A549 (cell line): Measurements from ENCODE around the gene HS6ST1. TPM values are rescaled to one million over a fixed set of nuclear protein-coding genes. Genes with fewer than 3 reads are reported as not detected.
A peak's percentile ranks its signal among the peaks of the same experiment; 100 is the strongest.

Experiments
- ATAC-seq, 2 experiments: fragments of 200-7000 bp in 1 of 2; fragments of >200 bp in 1 of 2; cut with Nextera tagmentation in 1 of 2; cut with Tn5 transposase in 1 of 2; 3 replicates each; pipeline versions ENCODE4 v1.8.0 to v1.9.1; 2018 to 2020; ENCODE audit warnings: mild to moderate bottlenecking in 1 of 2, moderate library complexity in 1 of 2
- CTCF ChIA-PET: fragments of 300-600 bp; sonication (Branson Sonifier 250); formaldehyde crosslinking; extraction: SDS; loops from one replicate; lab custom pipeline; 2021; ENCODE audit warnings: antibody characterized with exemption, inconsistent platforms; lab: Yijun Ruan, JAX
- POLR2A ChIA-PET: fragments of 350-600 bp; formaldehyde crosslinking; extraction: SDS; loops from one replicate; lab custom pipeline; 2021; ENCODE audit warnings: antibody characterized with exemption, inconsistent platforms; lab: Yijun Ruan, JAX
- DNase-seq, 2 experiments: peaks; one replicate each; pipeline versions ENCODE4 v3.0.0 to v3.0.0-alpha.2; 2011 to 2016; ENCODE audit warnings: low read depth in 1 of 2, low spot score in 1 of 2
- FAIRE-seq: peaks from 2 replicates; lab custom pipeline; 2011; peaks lifted over from hg19 to GRCh38; lab: Jason Lieb, UNC
- H3K27ac ChIP-seq, 2 experiments: fragments of >200 bp; sonication (Bioruptor Twin); formaldehyde crosslinking; 3 replicates each; pipeline ENCODE4 v1.5.1; 2016 to 2017
- H3K4me1 ChIP-seq: fragments of >200 bp; sonication (Bioruptor Twin); formaldehyde crosslinking; 3 replicates; pipeline ENCODE4 v1.6.1; 2016
- H3K4me2 ChIP-seq: fragments of >200 bp; sonication (Bioruptor Twin); formaldehyde crosslinking; 3 replicates; pipeline ENCODE4 v1.6.1; 2016
- H3K4me3 ChIP-seq: fragments of >200 bp; sonication (Bioruptor Twin); formaldehyde crosslinking; 3 replicates; pipeline ENCODE4 v1.5.1; 2016
- H3K9me3 ChIP-seq: fragments of >200 bp; sonication (Bioruptor Twin); formaldehyde crosslinking; 3 replicates; pipeline ENCODE4 v1.6.1; 2016
- ATOH8 ChIP-seq: fragments of 250-450 bp; sonication (Bioruptor Pico); IDR thresholded peaks from 2 replicates; pipeline ENCODE4 v1.5.0; 2020; ENCODE audit warnings: low read depth, mild to moderate bottlenecking, moderate library complexity
- BCL3 ChIP-seq: fragments of >200 bp; sonication (Bioruptor Twin); formaldehyde crosslinking; IDR thresholded peaks from 3 replicates; pipeline ENCODE4 v1.6.1; 2016
- CEBPB ChIP-seq, 2 experiments: fragments of >200 bp in 1 of 2; sonication (Bioruptor Twin) in 1 of 2; formaldehyde crosslinking in 1 of 2; IDR thresholded peaks; 2 replicates each; pipeline ENCODE4 v1.6.1; 2012 to 2016
- CHD2 ChIP-seq: fragments of 150-350 bp; IDR thresholded peaks from 2 replicates; pipeline ENCODE4 v1.6.1; 2014; ENCODE audit warnings: low read length; ENCODE audit not compliant: partially characterized antibody
- E2F6 ChIP-seq: IDR thresholded peaks from 2 replicates; pipeline ENCODE4 v1.6.1; 2012; ENCODE audit warnings: low read depth, borderline replicate concordance
- FOSL2 ChIP-seq, 2 experiments: fragments of 450-650 bp in 1 of 2; fragments of >200 bp in 1 of 2; sonication (Bioruptor Twin) in 1 of 2; formaldehyde crosslinking; IDR thresholded peaks; 2 replicates each; pipeline versions ENCODE4 v1.5.0 to v1.6.1; 2016 to 2020; ENCODE audit warnings: mild to moderate bottlenecking in 1 of 2, moderate library complexity in 1 of 2
- FOXS1 ChIP-seq: fragments of 250-450 bp; sonication (Bioruptor Pico); IDR thresholded peaks from 2 replicates; pipeline ENCODE4 v1.5.0; 2020; ENCODE audit warnings: mild to moderate bottlenecking, moderate library complexity
- HDAC2 ChIP-seq: fragments of 200-600 bp; sonication (generic); IDR thresholded peaks from 2 replicates; pipeline ENCODE4 v1.6.1; 2016
- HOXB13 ChIP-seq: fragments of 250-450 bp; sonication (Bioruptor Pico); IDR thresholded peaks from 2 replicates; pipeline ENCODE4 v1.5.0; 2020; ENCODE audit warnings: low read depth, mild to moderate bottlenecking, moderate library complexity
- HOXB5 ChIP-seq: fragments of 250-450 bp; sonication (Bioruptor Pico); IDR thresholded peaks from 2 replicates; pipeline ENCODE4 v1.5.0; 2020; ENCODE audit warnings: mild to moderate bottlenecking, moderate library complexity
- JUN ChIP-seq, 2 experiments: fragments of >200 bp; sonication (Bioruptor Twin); formaldehyde crosslinking; IDR thresholded peaks; 2 replicates in 1 of 2; 3 replicates in 1 of 2; pipeline ENCODE4 v1.6.1; 2016 to 2017
- KDM5A ChIP-seq: fragments of 200-600 bp; sonication (generic); IDR thresholded peaks from 2 replicates; pipeline ENCODE4 v1.6.1; 2016; ENCODE audit warnings: antibody characterized with exemption, mild to moderate bottlenecking
- MAFK ChIP-seq: fragments of 450-650 bp; IDR thresholded peaks from 2 replicates; pipeline ENCODE4 v1.6.1; 2014; ENCODE audit not compliant: partially characterized antibody
- MAX ChIP-seq: IDR thresholded peaks from 2 replicates; pipeline ENCODE4 v1.6.1; 2012
- NPAS2 ChIP-seq: fragments of 250-450 bp; sonication (Bioruptor Pico); IDR thresholded peaks from 2 replicates; pipeline ENCODE4 v1.8.0; 2022; ENCODE audit warnings: mild to moderate bottlenecking, moderate library complexity, borderline replicate concordance
- PBX3 ChIP-seq: IDR thresholded peaks from 2 replicates; pipeline ENCODE4 v1.6.1; 2012
- POLR2A ChIP-seq: IDR thresholded peaks from 2 replicates; pipeline ENCODE4 v1.6.1; 2012; ENCODE audit warnings: mild to moderate bottlenecking, low read length
- RAD21 ChIP-seq, 2 experiments: fragments of >200 bp in 1 of 2; sonication (Bioruptor Twin) in 1 of 2; formaldehyde crosslinking in 1 of 2; IDR thresholded peaks in 1 of 2; conservative IDR thresholded peaks in 1 of 2; 2 replicates in 1 of 2; 3 replicates in 1 of 2; pipeline ENCODE4 v1.6.1; 2012 to 2018; ENCODE audit warnings: inconsistent platforms in 1 of 2
- SREBF2 ChIP-seq: fragments of 450-650 bp; IDR thresholded peaks from 2 replicates; pipeline ENCODE4 v1.6.1; 2014; ENCODE audit warnings: mild to moderate bottlenecking, moderate library complexity
- ZC3H11A ChIP-seq: fragments of 450-650 bp; IDR thresholded peaks from 2 replicates; pipeline ENCODE4 v1.6.1; 2014; ENCODE audit warnings: antibody characterized with exemption, mild to moderate bottlenecking
- ZNF302 ChIP-seq: fragments of 250-450 bp; sonication (Bioruptor Pico); IDR thresholded peaks from 2 replicates; pipeline ENCODE4 v1.9.0; 2021; ENCODE audit warnings: inconsistent platforms, mild to moderate bottlenecking, moderate library complexity
- WGBS: methylation state at CpG from one replicate; pipeline ENCODE4 v1.1.6; 2017; ENCODE audit errors: missing lambda C conversion rate; 5-methylcytosine and 5-hydroxymethylcytosine counted together
- polyA plus RNA-seq, 4 experiments: library from polyadenylated mRNA; depleted of rRNA in 3 of 4; stranded (reverse); fragments of >200 nt; fragmentation: RNase III in 1 of 4; extraction: RNeasy Plus Mini Kit Qiagen cat#74134 plus additional on column Dnase treatment in 1 of 4; gene quantifications; 2 replicates in 3 of 4; 3 replicates in 1 of 4; pipeline ENCODE4 v1.2.3, GENCODE V29; 2011 to 2017

The HS6ST1 gene
- polyA plus RNA-seq, 2 of the 4 experiments (the other 2 are of a cell fraction) = 3.8 to 11.6 TPM

- TF ChIP-seq RAD21 (conservative IDR thresholded peaks at IDR 0.05 in 1 of 2, IDR thresholded peaks at IDR 0.05 in 1 of 2) (peak; percentile 54 to 66), KDM5A (no peak), CEBPB (IDR thresholded peaks at IDR 0.05) (no peak), POLR2A (0 out of 2 replicates have a peak, but pooled peaks have one; percentile 13), BCL3 (no peak), ATOH8 (no peak), MAX (peak; percentile 61; the same call in 1 of the 2 replicates), SREBF2 (no peak), HDAC2 (no peak), E2F6 (peak; percentile 13; the same call in 1 of the 2 replicates), CHD2 (no peak)
Measured at GRCh38 chr2:128232965-128233789, 85.5 kb downstream of the HS6ST1 start (continued).

- H3K4me1 ChIP-seq = 0 out of 3 replicates have a peak, but pooled peaks cover 4% of the 10 kb centered on the region
- no peak overlapping the region for H3K4me2 ChIP-seq
- no peak for ATAC-seq
- no peak overlapping the region for H3K27ac ChIP-seq
- POLR2A ChIA-PET = no interaction called here
- no peak for FAIRE-seq
- CTCF ChIA-PET = no interaction called here
- TF ChIP-seq FOSL2 (IDR thresholded peaks at IDR 0.05) = no peak
- peak; percentile 70 for TF ChIP-seq FOSL2 (CRISPR knock-in tag; IDR thresholded peaks at IDR 0.05)
- TF ChIP-seq PBX3 = no peak
- no peak for TF ChIP-seq MAFK
- H3K9me3 ChIP-seq = no peaks in the 10 kb centered on the region
- DNase-seq = no peak
- H3K4me3 ChIP-seq = no peak overlapping the region
Measured at GRCh38 chr2:128228894-128229293, 89.8 kb downstream of the HS6ST1 start.

GRCh38 chr2:128227862-128228261 is 90.8 kb downstream of the HS6ST1 start:
- H3K27ac ChIP-seq = no peak overlapping the region
- H3K4me1 ChIP-seq = 0 out of 3 replicates have a peak, but pooled peaks cover 4% of the 10 kb centered on the region
- CTCF ChIA-PET = no interaction called here
- no peak overlapping the region for H3K4me2 ChIP-seq
- no peak for DNase-seq
- TF ChIP-seq JUN (IDR thresholded peaks at IDR 0.05) (no peak), ZC3H11A (peak; percentile 84)
- no peak overlapping the region for H3K4me3 ChIP-seq
- no peak for FAIRE-seq
- POLR2A ChIA-PET = no interaction called here
- no peak for ATAC-seq
- no peaks in the 10 kb centered on the region for H3K9me3 ChIP-seq
- 73% methylated on average over 1 of the region's 1 CpG for WGBS

GRCh38 chr2:128219891-128220290 is 98.8 kb downstream of the HS6ST1 start:
- FAIRE-seq (no peak), ATAC-seq (no peak), DNase-seq (no peak)
- ChIA-PET CTCF (no interaction called here), POLR2A (no interaction called here)
- TF ChIP-seq NPAS2 (CRISPR knock-in tag) (no peak), E2F6 (no peak), HOXB5 (CRISPR knock-in tag) (no peak), FOXS1 (CRISPR knock-in tag) (no peak), ZNF302 (CRISPR knock-in tag) (no peak), FOSL2 (IDR thresholded peaks at IDR 0.05) (no peak), FOSL2 (CRISPR knock-in tag; IDR thresholded peaks at IDR 0.05) (no peak), HOXB13 (CRISPR knock-in tag) (no peak), ATOH8 (no peak)
- no peak overlapping the region for H3K4me2 ChIP-seq
- H3K4me3 ChIP-seq = no peak overlapping the region
- H3K4me1 ChIP-seq = no peaks in the 10 kb centered on the region
- no peak overlapping the region for H3K27ac ChIP-seq
- WGBS = 74% methylated on average over 8 of the region's 8 CpGs
- no peaks in the 10 kb centered on the region for H3K9me3 ChIP-seq
